ENCODE measurements around the gene XRN2.

DNA sequence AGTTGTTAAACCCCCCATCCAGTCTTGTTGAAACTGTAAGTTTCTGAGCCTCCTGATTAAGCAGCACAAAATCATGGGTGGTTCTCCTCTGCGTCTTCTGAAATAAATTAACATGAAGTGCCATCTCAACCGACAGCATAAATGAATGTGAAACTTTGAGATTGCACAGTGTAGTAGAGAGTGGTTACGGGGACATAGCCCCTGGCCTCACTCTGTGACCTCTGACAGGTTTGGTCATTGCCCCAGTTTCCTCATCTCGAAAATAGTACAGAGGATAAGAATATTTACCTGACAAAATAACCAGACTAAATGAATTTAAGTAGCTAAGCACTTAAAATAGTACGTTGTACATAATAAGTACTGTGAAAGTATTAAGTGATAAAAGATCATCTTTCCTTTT, 75.1 kb downstream of the XRN2 start:
- TF ChIP-seq CTCF (IDR thresholded peaks at IDR 0.05) (no peak), POLR2A (IDR thresholded peaks at IDR 0.05) (no peak), POLR2AphosphoS5 (IDR thresholded peaks at IDR 0.05) (no peak)

All from stomach (tissue), 4 donors.